NCI-H226 (cell line): ENCODE measurements around the gene SF3A1.

ENCODE experiments used
- DNase-seq: peaks from one replicate; pipeline ENCODE4 v3.0.0-alpha.2; 2015

Gene SF3A1

GRCh38 chr22:30299322-30299721, 57.4 kb downstream of the SF3A1 start:
- DNase-seq: no peak

DNA sequence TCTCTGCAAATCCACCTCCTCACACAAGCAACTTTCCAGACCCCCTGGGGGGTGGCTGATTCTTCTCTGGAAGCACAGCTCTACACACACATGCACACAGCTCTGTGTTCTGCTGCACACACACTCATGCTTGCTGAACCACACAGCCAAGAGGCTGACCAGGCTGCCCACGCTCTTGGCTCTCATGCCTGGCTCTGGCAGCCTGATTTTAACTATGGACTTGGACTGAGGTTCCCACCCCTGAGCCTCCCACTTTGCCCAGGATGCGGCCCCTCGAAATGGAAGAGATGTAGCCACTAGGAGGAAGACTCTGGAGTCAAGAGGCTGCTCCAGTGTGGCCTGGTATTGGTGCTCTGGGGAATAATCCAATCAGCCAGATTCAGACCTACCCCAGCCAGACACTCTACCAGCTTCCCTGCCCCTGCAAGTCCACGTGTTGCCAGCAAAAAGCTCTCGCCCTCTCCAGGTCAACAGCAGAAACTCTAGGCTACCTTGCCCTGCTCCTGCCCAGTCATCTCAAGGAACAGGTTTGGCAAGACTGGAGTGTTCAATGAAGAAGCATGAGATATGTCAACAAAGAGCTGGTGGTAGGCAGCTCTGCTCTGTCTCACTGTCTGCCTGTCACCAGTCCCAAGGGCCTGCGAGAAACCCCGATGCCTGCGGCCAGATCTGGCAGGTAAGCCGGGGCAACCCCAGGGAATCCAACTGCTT, 58.5 kb downstream of the SF3A1 start:
- no peak for DNase-seq

DNA sequence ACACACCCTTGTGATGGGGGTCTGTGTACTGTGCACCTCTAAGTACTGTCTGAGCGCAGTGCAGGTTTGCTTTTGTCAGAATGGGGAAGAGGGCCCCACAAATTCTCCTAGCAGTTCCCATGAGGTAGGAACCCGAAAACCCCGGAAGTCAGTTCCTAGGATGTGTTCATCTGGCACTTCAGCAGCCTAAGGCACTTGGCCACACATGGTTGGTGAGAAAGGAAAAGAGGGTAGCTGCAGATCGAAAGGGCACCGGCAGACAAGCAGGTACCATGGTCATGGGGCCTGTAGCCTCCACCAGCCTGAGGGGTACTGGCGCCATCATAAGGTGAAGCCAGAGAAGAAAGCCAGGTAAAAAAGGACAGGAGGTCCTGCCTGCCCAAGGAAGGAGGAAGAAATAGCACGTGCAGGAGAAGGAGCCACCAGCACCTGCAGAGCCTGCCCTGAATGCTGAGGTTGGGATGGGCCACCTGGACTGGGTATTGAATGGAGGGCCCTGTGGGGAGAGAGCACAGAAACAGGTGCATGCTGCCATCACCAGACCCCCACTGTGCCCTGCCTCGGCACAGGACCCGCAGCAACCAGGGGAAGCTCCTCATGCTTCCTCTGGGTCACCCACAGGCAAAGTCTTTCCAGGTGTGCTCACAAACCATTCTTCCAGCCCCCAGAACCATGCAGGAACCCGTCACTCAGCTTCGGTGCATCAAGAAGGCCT, 59.3 kb downstream of the SF3A1 start:
- DNase-seq: no peak

DNA sequence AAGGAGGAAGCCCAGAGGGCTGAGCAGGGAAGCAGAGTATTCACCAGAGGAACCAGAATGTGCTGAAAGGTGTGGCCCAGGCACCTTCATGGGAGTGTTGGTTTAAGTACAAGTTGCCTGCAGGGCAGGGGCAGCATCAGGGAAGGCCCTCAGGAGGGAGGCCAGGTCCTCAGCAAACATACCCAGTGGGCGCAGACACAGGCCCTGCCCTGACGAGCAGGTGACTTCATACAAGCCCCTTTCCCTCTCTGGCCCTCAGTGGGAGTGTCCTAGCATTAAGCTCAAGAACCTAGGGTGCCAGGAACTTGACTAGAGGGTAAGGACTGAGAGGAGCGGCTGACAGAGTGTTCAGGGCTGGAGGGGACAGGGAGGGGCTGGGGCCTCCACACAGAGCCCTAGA, 59.9 kb downstream of the SF3A1 start:
- no peak for DNase-seq

DNA sequence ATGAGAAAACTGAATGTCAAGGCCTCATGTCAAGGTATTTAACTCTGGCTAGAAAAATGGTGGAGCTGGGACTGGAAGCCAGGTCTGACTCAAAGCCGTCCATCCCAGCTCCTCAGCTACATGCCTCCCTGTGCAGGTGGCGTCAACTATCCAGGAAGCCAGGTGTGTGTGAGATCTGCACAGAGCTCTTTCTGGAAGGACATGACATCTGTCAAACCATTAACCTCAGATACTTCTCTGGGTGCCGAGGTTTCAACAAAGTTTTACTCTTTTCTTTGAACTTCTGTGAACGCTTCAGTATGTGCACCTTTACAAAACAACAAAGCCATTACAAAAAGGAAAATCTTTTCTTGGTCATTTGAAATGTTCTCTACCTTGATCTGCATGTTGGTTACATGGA, 60.4 kb downstream of the SF3A1 start:
- DNase-seq: no peak

- no peak for DNase-seq
Observed at GRCh38 chr22:30295576-30295975, 61.1 kb downstream of the SF3A1 start.

DNA sequence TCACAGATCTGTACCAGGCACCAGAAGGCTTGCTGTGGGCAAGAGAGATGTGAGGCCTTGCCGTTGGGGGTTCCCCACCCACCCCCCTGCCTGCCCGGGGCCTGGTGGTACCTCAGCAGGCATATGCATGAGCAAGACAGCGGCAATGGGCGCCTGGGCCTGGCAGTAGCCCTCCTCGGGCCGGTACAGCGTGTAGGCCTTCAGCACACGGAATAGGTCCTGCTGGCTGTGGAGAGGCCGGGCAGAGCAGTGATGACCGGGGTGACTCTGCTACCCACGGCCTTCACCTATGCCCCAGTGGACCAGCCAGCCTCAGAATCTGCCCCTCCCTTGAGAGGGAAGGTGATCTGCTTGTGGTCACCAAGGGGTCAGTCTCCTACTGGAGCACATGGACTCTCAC, 61.9 kb downstream of the SF3A1 start:
- DNase-seq: no peak

- DNase-seq: no peak
Observed at GRCh38 chr22:30294066-30294465, 62.6 kb downstream of the SF3A1 start.

DNA sequence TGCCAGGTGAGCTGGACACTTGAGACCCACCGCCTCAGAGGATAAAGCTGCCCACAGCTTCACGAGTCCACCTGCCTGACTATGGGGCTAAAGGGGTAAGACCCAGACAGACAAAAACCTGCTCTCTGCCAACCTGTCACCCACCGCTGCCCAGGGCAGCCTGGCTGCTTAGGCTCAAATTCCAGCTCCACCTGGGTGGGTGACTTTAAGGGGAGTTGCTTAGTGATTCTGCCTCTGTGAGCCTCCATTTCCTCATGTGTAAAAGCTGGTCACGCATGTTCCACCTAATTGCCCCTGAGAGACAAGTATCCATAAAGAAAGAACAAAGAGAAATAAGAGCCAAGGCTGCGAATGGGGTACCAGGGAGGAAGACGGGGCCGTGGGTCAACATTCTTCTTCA, 63.7 kb downstream of the SF3A1 start:
- no peak for DNase-seq

DNA sequence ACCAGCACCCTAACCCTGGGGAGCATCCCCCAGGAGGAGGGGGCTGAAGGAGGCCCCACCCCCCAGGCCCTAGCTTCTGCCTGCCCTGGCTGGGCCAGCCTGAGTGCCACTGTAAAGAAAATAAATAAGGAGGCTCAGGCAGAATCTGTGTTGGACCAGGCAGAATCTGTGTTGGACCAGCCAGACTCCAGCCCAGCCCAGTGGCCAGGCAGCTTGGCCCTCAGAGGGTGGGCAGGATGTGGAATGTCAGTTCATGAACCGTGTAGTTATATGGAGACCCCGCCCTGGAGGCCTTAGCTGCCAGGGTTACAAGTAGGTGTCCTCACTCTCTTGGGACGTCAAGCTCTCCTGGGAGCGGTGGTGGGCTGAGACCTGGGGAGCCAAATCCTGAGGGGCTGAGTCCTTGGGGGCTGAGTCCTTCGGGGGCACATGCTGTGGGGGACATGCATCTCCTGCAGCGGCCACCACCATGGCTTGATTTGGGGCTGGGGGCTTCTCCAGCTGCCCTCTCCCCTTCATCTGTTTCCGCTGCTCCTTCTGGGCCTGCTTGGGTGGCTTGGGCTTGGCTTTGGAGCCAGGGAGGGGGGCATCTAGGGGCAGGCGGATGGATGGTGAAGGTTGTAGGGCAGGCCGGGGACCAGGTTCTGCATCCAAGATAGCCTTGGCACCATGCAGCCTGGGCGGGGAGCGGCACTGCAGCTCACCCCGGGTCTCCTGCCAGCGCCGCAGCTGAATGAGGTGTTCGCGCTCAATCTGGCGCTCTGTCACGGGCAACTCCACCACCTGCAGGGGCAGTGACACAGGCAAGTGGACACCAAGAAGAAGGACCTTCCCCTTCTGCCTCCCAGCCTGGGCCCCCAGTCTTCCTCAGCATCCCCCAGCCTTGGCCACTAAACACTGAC, 64.4 kb downstream of the SF3A1 start:
- DNase-seq: no peak

- DNase-seq: no peak
Observed at GRCh38 chr22:30291058-30291892, 65.4 kb downstream of the SF3A1 start.

- DNase-seq: no peak
Observed at GRCh38 chr22:30290342-30291057, 66.2 kb downstream of the SF3A1 start.

- DNase-seq: no peak
Observed at GRCh38 chr22:30289980-30290313, 66.7 kb downstream of the SF3A1 start.

DNA sequence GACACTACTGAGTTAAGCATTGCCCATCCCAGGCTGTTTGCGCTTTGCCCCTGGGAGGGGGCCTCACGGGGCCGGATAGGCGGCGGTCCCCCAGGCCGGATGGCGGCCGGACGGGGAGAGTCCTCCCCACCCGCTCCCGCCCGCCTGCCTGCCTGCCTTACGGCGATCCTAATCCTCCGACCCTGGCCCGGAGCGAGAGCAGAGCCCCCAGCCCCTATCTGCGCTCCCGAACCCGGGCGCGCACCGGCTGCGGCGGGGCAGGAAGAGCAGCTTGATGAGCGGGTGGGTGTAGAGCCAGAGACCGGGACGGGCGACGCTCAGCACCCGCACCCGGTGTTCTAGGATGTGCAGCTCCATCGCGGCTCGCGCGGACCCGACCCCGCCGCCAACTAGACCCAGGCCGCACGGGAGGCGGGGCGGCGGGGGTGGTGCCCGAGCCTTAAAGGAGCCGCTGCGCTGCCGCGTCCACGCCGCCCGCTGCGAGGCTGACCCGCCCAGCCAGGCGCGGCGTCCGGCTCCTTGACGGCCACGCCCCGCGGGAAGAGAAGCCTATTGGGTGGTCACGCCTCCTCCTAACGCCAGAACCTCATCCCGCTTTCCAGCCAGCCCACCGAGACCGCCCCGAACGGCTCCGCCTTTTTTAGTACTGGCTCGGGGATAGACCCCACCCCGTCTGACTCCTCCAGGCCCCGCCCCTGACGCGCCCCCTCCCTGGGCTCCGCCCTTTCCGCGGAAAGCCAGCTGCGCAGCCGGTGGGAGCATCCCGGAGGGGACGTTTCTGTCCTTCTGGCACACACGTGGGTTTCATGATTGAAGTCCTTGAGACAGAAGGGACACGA, 67.3 kb downstream of the SF3A1 start, which contains the start of gene CASTOR1:
Gene CASTOR1, minus strand, starts transcription at position 365 of the 839 bp plus-strand sequence. Its CDS starts 8 bp downstream, at position 357.
- peak; percentile 79 for DNase-seq

- no peak for DNase-seq
Observed at GRCh38 chr22:30288419-30289140, 68.1 kb downstream of the SF3A1 start.

DNA sequence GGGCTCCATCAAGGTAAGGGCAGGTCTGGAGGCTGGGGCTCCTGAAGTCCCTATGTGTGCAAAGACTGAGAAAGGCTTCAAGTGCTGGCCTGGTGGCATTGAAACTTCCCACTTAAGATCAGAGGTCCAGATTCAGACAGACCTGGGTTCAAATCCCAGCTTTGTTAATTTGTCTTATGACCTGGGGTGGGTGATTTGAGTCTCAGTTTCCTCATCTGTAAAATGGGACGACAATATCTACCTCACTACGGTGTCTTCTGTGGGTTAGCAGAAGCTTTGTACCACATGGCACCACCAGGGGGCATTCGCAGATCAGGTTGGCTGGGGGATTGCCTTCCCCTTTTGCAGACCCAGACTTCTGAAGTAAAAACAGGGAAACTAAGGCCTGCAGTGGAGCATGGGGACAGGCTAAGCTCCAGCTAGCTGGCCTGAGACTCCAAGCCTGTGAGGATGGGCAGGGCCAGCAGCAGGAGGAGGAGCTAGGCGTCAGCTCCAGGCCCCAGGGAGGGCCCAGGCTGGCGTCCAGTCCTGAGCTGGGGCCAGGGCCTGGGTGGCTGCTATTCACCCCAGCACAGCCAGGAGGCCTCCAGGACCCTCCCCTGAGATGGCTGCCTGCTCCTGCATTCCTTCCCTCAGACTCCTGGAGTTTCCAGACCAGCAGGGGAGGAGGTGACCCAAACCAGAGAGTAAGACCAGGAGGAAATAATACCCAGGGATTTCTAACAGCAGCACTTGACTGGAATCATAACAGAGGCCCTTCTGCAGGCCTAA, 68.9 kb downstream of the SF3A1 start:
- DNase-seq: peak; percentile 72

GRCh38 chr22:30286813-30287647, 69.7 kb downstream of the SF3A1 start:
- no peak for DNase-seq

DNA sequence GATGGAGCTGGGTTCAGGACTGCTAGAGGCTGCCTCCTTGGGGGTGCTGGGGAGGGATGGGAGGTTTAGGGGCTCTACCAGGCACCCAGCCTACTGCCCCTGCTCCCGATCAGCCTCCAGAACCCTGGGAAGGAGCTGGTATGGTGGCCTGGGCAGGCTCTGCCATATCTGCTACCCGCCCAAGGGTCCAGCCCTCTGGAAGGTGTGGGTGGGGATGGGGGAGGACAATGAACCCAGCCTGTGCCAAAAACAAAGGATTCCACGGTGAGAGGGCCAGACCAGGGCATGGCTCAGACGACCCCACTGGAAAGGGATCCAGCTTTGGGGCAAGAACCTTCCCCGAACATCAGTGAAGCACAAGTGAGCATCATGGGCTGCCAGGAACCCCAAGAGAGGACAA, 70.4 kb downstream of the SF3A1 start:
- DNase-seq: no peak

DNA sequence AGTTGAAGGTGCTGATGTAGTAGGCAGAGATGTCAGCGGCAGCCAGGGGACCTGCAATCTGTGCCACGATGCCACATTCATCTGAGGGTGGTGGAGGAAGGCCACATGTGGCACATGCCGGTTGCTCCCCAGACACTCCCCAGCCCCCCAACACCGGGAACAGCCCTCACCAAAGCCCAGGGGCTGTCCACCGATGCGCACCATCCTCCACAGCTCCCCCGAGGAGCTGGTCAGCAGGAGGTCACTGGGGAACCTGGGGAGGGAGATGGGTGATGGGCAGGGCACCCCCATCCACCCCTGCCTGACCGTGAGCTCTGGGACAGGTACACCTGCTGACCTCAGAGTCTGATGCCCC, 70.9 kb downstream of the SF3A1 start:
- DNase-seq: no peak
